ENCODE measurements around the gene WDR20.

GRCh38 chr14:102125546-102125945, 14.2 kb upstream of the WDR20 start:
- TF ChIP-seq, protein P1, sequence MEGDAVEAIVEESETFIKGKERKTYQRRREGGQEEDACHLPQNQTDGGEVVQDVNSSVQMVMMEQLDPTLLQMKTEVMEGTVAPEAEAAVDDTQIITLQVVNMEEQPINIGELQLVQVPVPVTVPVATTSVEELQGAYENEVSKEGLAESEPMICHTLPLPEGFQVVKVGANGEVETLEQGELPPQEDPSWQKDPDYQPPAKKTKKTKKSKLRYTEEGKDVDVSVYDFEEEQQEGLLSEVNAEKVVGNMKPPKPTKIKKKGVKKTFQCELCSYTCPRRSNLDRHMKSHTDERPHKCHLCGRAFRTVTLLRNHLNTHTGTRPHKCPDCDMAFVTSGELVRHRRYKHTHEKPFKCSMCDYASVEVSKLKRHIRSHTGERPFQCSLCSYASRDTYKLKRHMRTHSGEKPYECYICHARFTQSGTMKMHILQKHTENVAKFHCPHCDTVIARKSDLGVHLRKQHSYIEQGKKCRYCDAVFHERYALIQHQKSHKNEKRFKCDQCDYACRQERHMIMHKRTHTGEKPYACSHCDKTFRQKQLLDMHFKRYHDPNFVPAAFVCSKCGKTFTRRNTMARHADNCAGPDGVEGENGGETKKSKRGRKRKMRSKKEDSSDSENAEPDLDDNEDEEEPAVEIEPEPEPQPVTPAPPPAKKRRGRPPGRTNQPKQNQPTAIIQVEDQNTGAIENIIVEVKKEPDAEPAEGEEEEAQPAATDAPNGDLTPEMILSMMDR (IDR thresholded peaks at IDR 0.05): no peak
- no peak for TF ChIP-seq EP300 (IDR thresholded peaks at IDR 0.05)

Data from sigmoid colon (tissue), 4 donors.